Stomach smooth muscle (tissue), 2 donors: Measurements from ENCODE around the gene UBXN6.

Experiments
- H3K27ac ChIP-seq: one replicate; pipeline ENCODE4 v1.7.0; 2013; ENCODE audit warnings: mild to moderate bottlenecking, low read length, inconsistent platforms
- H3K27me3 ChIP-seq, 2 donors: one replicate each; pipeline ENCODE4 v1.7.0; 2013; ENCODE audit warnings: low read length in 2 of 2; ENCODE audit not compliant: insufficient read depth in 2 of 2, control insufficient read depth in 1 of 2
- H3K36me3 ChIP-seq, 2 donors: one replicate each; pipeline ENCODE4 v1.7.0; 2013; ENCODE audit warnings: low read length in 2 of 2; ENCODE audit not compliant: control insufficient read depth in 2 of 2, insufficient read depth in 2 of 2
- H3K4me1 ChIP-seq: one replicate; pipeline ENCODE4 v1.7.0; 2013; ENCODE audit warnings: low read length; ENCODE audit not compliant: control insufficient read depth, insufficient read depth
- H3K4me3 ChIP-seq, 2 donors: one replicate each; pipeline ENCODE4 v1.7.0; 2013; ENCODE audit warnings: low read length in 2 of 2
- H3K9ac ChIP-seq, 2 donors: one replicate each; pipeline ENCODE4 v1.7.0; 2013; ENCODE audit warnings: low read length in 2 of 2, mild to moderate bottlenecking in 1 of 2
- H3K9me3 ChIP-seq, 2 donors: one replicate each; pipeline ENCODE4 v1.7.0; 2013; ENCODE audit warnings: low read length in 2 of 2; ENCODE audit not compliant: control insufficient read depth in 2 of 2
- donor health status: healthy.
- donor health status: Pancreatic carcinoma.

UBXN6 gene

DNA sequence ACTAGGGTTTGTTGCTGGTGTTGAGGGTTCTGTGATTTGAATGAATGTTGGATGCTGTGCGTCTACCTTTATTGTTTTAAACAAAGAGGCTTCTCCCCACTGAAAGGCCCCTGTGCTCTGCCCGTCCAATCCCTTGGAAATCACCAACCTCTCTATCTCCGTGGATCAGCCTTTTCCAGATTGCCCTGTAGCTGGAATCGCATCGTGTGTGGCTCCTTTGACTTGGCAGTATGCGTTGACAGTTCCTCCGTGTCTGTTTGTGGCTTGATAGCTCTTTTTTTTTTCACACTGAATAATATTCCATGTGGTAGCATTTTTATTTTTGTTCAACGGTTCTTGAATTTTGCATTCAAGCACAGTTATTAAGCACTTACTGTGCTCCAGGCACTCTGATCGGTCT, 23.2 kb downstream of the UBXN6 start:
- H3K9ac ChIP-seq, result no peak overlapping the region
- H3K4me1 ChIP-seq, result no peaks in the 10 kb centered on the region
- no peaks in the 10 kb centered on the region for H3K9me3 ChIP-seq
- H3K4me3 ChIP-seq, result no peak overlapping the region
- H3K36me3 ChIP-seq, result peaks cover 0 to 2% of the 10 kb centered on the region in 2 donors
- H3K27me3 ChIP-seq, result no peaks in the 10 kb centered on the region
- H3K27ac ChIP-seq, result no peak overlapping the region

DNA sequence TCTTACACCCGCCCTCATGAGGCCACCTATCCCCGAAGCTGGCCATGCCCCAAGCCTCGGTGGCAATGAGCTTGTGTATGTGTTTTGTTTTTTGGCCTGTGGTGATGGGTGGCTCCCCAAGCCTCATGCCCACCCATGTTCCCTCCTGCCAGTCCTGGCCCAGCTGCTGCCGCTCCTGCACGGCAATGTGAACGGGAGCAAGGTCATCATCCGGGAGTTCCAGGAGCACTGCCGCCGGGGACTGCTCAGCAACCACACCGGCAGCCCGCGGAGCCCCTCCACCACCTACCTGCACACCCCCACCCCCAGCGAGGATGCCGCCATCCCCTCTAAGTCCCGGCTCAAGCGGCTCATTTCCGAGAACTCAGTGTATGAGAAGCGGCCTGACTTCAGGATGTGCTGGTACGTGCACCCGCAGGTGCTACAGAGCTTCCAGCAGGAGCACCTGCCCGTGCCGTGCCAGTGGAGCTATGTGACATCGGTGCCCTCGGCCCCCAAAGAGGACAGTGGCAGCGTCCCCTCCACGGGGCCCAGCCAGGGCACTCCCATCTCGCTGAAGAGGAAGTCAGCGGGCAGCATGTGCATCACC, 24.6 kb downstream of the UBXN6 start:
- Histone ChIP-seq H3K9ac (no peak overlapping the region), H3K9me3 (no peaks in the 10 kb centered on the region), H3K27me3 (no peaks in the 10 kb centered on the region), H3K4me3 (no peak overlapping the region), H3K4me1 (no peaks in the 10 kb centered on the region), H3K36me3 (peaks cover 0 to 2% of the 10 kb centered on the region in 2 donors), H3K27ac (no peak overlapping the region)

- no peak overlapping the region for H3K4me3 ChIP-seq
- peaks cover 0 to 2% of the 10 kb centered on the region in 2 donors for H3K36me3 ChIP-seq
- H3K4me1 ChIP-seq, result no peaks in the 10 kb centered on the region
- no peak overlapping the region for H3K9ac ChIP-seq
- no peaks in the 10 kb centered on the region for H3K27me3 ChIP-seq
- H3K9me3 ChIP-seq, result no peaks in the 10 kb centered on the region
- no peak overlapping the region for H3K27ac ChIP-seq
Measured at GRCh38 chr19:4431808-4432674, 25.6 kb downstream of the UBXN6 start.

GRCh38 chr19:4431296-4431695, 26.3 kb downstream of the UBXN6 start:
- Histone ChIP-seq H3K9me3 (no peaks in the 10 kb centered on the region), H3K4me3 (no peak overlapping the region), H3K36me3 (peaks cover 0 to 2% of the 10 kb centered on the region in 2 donors), H3K9ac (no peak overlapping the region), H3K27ac (no peak overlapping the region), H3K27me3 (no peaks in the 10 kb centered on the region), H3K4me1 (no peaks in the 10 kb centered on the region)

DNA sequence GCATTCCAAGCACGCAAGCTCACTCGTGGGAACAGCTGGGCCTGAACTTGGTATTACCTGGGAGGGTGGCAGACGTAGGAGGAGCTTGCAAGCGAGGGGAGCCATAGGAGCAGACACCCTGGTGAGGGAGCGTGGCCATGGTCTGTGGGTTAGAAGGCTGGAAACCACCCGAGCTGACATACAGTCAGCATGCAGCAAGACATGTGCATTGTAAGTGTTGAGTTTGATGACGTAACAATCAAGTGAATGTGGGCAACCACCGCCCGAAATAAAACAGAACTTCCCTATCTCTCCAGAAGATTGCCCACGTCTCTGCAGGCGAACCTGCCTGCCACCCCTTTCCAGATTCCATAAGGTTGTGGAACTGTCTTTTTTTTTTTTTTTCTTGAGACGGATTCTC, 26.8 kb downstream of the UBXN6 start:
- Histone ChIP-seq H3K27me3 (no peaks in the 10 kb centered on the region), H3K4me1 (no peaks in the 10 kb centered on the region), H3K4me3 (no peak overlapping the region), H3K9ac (no peak overlapping the region), H3K27ac (no peak overlapping the region), H3K36me3 (peaks cover 0 to 2% of the 10 kb centered on the region in 2 donors), H3K9me3 (no peaks in the 10 kb centered on the region)

- Histone ChIP-seq H3K36me3 (peaks cover 0 to 2% of the 10 kb centered on the region in 2 donors), H3K4me1 (no peaks in the 10 kb centered on the region), H3K27ac (no peak overlapping the region), H3K27me3 (no peaks in the 10 kb centered on the region), H3K9me3 (no peaks in the 10 kb centered on the region), H3K4me3 (no peak overlapping the region), H3K9ac (no peak overlapping the region)
Measured at GRCh38 chr19:4429771-4430171, 27.8 kb downstream of the UBXN6 start.

GRCh38 chr19:4429256-4429655, 28.3 kb downstream of the UBXN6 start:
- Histone ChIP-seq H3K9me3 (no peaks in the 10 kb centered on the region), H3K36me3 (peaks cover 0 to 2% of the 10 kb centered on the region in 2 donors), H3K27me3 (no peaks in the 10 kb centered on the region), H3K4me3 (no peak overlapping the region), H3K4me1 (no peaks in the 10 kb centered on the region), H3K27ac (no peak overlapping the region), H3K9ac (no peak overlapping the region)

GRCh38 chr19:4428326-4428975, 29.1 kb downstream of the UBXN6 start:
- no peaks in the 10 kb centered on the region for H3K4me1 ChIP-seq
- peaks cover 0 to 6% of the 10 kb centered on the region in 2 donors for H3K36me3 ChIP-seq
- no peak overlapping the region for H3K27ac ChIP-seq
- H3K27me3 ChIP-seq, result no peaks in the 10 kb centered on the region
- H3K9ac ChIP-seq, result no peak overlapping the region
- H3K4me3 ChIP-seq, result no peak overlapping the region
- no peaks in the 10 kb centered on the region for H3K9me3 ChIP-seq

DNA sequence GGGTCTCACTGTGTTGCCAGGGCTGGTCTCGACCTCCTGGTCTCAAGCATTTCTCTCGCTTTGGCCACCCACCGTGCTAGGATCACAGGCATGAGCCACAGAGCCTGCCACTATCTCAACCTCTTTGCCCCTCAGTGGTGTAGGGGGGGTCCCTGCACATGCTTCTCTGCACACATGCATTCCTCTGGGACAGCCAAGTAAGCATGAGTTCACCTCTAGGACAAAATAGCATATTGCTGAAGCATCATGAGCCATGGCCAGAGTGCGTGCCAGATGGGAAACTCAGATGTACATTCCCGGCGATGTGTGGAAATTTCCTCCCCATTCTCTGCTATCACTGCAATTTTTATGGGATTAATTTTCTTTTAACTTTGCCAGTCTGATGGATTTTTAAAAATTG, 32.1 kb downstream of the UBXN6 start:
- H3K9me3 ChIP-seq, result no peaks in the 10 kb centered on the region
- H3K27me3 ChIP-seq, result no peaks in the 10 kb centered on the region
- peaks cover 0 to 9% of the 10 kb centered on the region in 2 donors for H3K36me3 ChIP-seq
- H3K4me3 ChIP-seq, result no peak overlapping the region
- H3K4me1 ChIP-seq, result no peaks in the 10 kb centered on the region
- H3K27ac ChIP-seq, result no peak overlapping the region
- H3K9ac ChIP-seq, result no peak overlapping the region

- Histone ChIP-seq H3K9ac (no peak overlapping the region), H3K36me3 (peaks cover 0 to 9% of the 10 kb centered on the region in 2 donors), H3K4me1 (no peaks in the 10 kb centered on the region), H3K27ac (no peak overlapping the region), H3K4me3 (no peak overlapping the region), H3K9me3 (no peaks in the 10 kb centered on the region), H3K27me3 (no peaks in the 10 kb centered on the region)
Measured at GRCh38 chr19:4423416-4424126, 34.0 kb downstream of the UBXN6 start.
